HEK293 (cell line): ENCODE data around the gene DSTN.

Experiments
- CTCF ChIA-PET: fragments of 350-600 bp; formaldehyde crosslinking; extraction: SDS; loops from one replicate; lab custom pipeline; 2021; ENCODE audit warnings: antibody characterized with exemption; lab: Yijun Ruan, JAX
- POLR2A ChIA-PET: fragments of 300-600 bp; formaldehyde crosslinking; extraction: SDS; loops from one replicate; lab custom pipeline; 2020; ENCODE audit warnings: antibody characterized with exemption, inconsistent platforms; lab: Yijun Ruan, JAX
- H3K27ac ChIP-seq: fragments of 200-500 bp; sonication (Bioruptor generic); 2 replicates; pipeline ENCODE4 v1.5.1; 2014; ENCODE audit warnings: low read depth, low read length, control low read depth, inconsistent platforms; ENCODE audit errors: extremely low read depth
- H3K36me3 ChIP-seq, 2 experiments: fragments of 200-500 bp in 1 of 2; sonication (Bioruptor generic) in 1 of 2; 1 replicate in 1 of 2; 2 replicates in 1 of 2; pipeline ENCODE4 v1.5.1; 2014 to 2017; ENCODE audit warnings: inconsistent platforms in 2 of 2, low read length in 2 of 2; ENCODE audit not compliant: control insufficient read depth in 2 of 2, insufficient read depth in 1 of 2
- H3K4me1 ChIP-seq: fragments of 200-500 bp; sonication (Bioruptor generic); 2 replicates; pipeline ENCODE4 v1.5.1; 2014; ENCODE audit warnings: mild to moderate bottlenecking, low read length, inconsistent platforms; ENCODE audit not compliant: control insufficient read depth, insufficient read depth
- H3K4me3 ChIP-seq: 2 replicates; pipeline ENCODE4 v1.5.1; 2011; ENCODE audit warnings: low read depth, mild to moderate bottlenecking, control low read depth, low read length, moderate library complexity
- H3K9me3 ChIP-seq: fragments of 200-500 bp; sonication (Bioruptor generic); 2 replicates; pipeline ENCODE4 v1.5.1; 2014; ENCODE audit warnings: low read depth, low read length, inconsistent platforms; ENCODE audit not compliant: control insufficient read depth, insufficient read depth
- GLI2 ChIP-seq: fragments of 450-650 bp; formaldehyde crosslinking; IDR thresholded peaks from 2 replicates; pipeline ENCODE4; 2017; ENCODE audit warnings: missing biosample characterization, missing genetic modification characterization, low read depth, borderline replicate concordance
- KLF16 ChIP-seq: fragments of 450-650 bp; formaldehyde crosslinking; IDR thresholded peaks from 2 replicates; pipeline ENCODE4 v1.5.1; 2017; ENCODE audit warnings: missing biosample characterization, missing genetic modification characterization
- MEIS1 ChIP-seq: sonication (generic); formaldehyde crosslinking; IDR thresholded peaks from 2 replicates; pipeline ENCODE4 v1.8.1; 2022; ENCODE audit warnings: missing genetic modification reagents, mild to moderate bottlenecking, borderline replicate concordance
- OVOL3 ChIP-seq: fragments of 450-650 bp; formaldehyde crosslinking; IDR thresholded peaks from 2 replicates; pipeline ENCODE4 v1.5.1; 2016; ENCODE audit warnings: missing biosample characterization, missing genetic modification characterization
- ZBTB8A ChIP-seq: fragments of 450-650 bp; formaldehyde crosslinking; IDR thresholded peaks from 2 replicates; pipeline ENCODE4 v1.5.1; 2016; ENCODE audit warnings: missing biosample characterization, missing genetic modification characterization
- ZFHX2 ChIP-seq: fragments of 450-650 bp; formaldehyde crosslinking; conservative IDR thresholded peaks from 2 replicates; pipeline ENCODE4 v1.5.1; 2016; ENCODE audit warnings: missing biosample characterization, missing genetic modification characterization
- ZNF140 ChIP-seq: fragments of 450-650 bp; formaldehyde crosslinking; IDR thresholded peaks from 2 replicates; pipeline ENCODE4 v1.5.1; 2016; ENCODE audit warnings: missing biosample characterization, missing genetic modification characterization
- ZNF221 ChIP-seq: fragments of 450-650 bp; formaldehyde crosslinking; IDR thresholded peaks from 2 replicates; pipeline ENCODE4 v1.5.1; 2017; ENCODE audit warnings: missing biosample characterization, missing genetic modification characterization, borderline replicate concordance
- ZNF324 ChIP-seq: fragments of 450-650 bp; formaldehyde crosslinking; IDR thresholded peaks from 2 replicates; pipeline ENCODE4 v1.5.1; 2016; ENCODE audit warnings: missing biosample characterization, missing genetic modification characterization
- ZNF354C ChIP-seq: fragments of 450-650 bp; formaldehyde crosslinking; IDR thresholded peaks from 2 replicates; pipeline ENCODE4 v1.5.1; 2016; ENCODE audit warnings: missing biosample characterization, missing genetic modification characterization, low read depth, borderline replicate concordance
- ZNF416 ChIP-seq: fragments of 450-650 bp; formaldehyde crosslinking; IDR thresholded peaks from 2 replicates; pipeline ENCODE4 v1.5.1; 2016; ENCODE audit warnings: missing biosample characterization, missing genetic modification characterization
- ZNF426 ChIP-seq: fragments of 450-650 bp; formaldehyde crosslinking; IDR thresholded peaks from 2 replicates; pipeline ENCODE4 v1.5.1; 2017; ENCODE audit warnings: missing biosample characterization, missing genetic modification characterization, mild to moderate bottlenecking, inconsistent platforms, moderate library complexity
- ZNF433 ChIP-seq: fragments of 450-650 bp; formaldehyde crosslinking; IDR thresholded peaks from 2 replicates; pipeline ENCODE4 v1.5.1; 2016; ENCODE audit warnings: missing biosample characterization, missing genetic modification characterization, low read depth
- ZNF521 ChIP-seq: fragments of 450-650 bp; formaldehyde crosslinking; IDR thresholded peaks from 2 replicates; pipeline ENCODE4 v1.5.1; 2017; ENCODE audit warnings: missing biosample characterization, mild to moderate bottlenecking, missing genetic modification characterization
- ZNF654 ChIP-seq: fragments of 450-650 bp; formaldehyde crosslinking; IDR thresholded peaks from 2 replicates; pipeline ENCODE4 v1.5.1; 2016; ENCODE audit warnings: low read depth, missing biosample characterization, missing genetic modification characterization
- ZNF677 ChIP-seq: fragments of 450-650 bp; IDR thresholded peaks from 2 replicates; pipeline ENCODE4 v1.5.0; 2018; ENCODE audit warnings: missing biosample characterization, mild to moderate bottlenecking, missing genetic modification characterization, moderate library complexity
- ZNF785 ChIP-seq: fragments of 450-650 bp; formaldehyde crosslinking; IDR thresholded peaks from 2 replicates; pipeline ENCODE4 v1.5.1; 2016; ENCODE audit warnings: missing biosample characterization, missing genetic modification characterization
- TF ChIP-seq, protein P1 (sequence below): fragments of 450-650 bp; formaldehyde crosslinking; IDR thresholded peaks from 2 replicates; pipeline ENCODE4 v1.5.1; 2016; ENCODE audit warnings: missing biosample characterization, missing genetic modification characterization, borderline replicate concordance
- TF ChIP-seq, protein P2 (sequence below): fragments of 450-650 bp; formaldehyde crosslinking; IDR thresholded peaks from 2 replicates; pipeline ENCODE4 v1.5.1; 2017; ENCODE audit warnings: missing biosample characterization, missing genetic modification characterization
- TF ChIP-seq, protein P3 (sequence below): fragments of 450-650 bp; formaldehyde crosslinking; IDR thresholded peaks from 2 replicates; pipeline ENCODE4 v1.5.1; 2017; ENCODE audit warnings: missing biosample characterization, missing genetic modification characterization
- TF ChIP-seq, protein P4 (sequence below): fragments of 450-650 bp; IDR thresholded peaks from 2 replicates; pipeline ENCODE4 v1.5.1; 2018; ENCODE audit warnings: missing biosample characterization, mild to moderate bottlenecking, missing genetic modification characterization
- TF ChIP-seq, protein P5 (sequence below): fragments of 450-650 bp; formaldehyde crosslinking; IDR thresholded peaks from 2 replicates; pipeline ENCODE4 v1.5.1; 2016; ENCODE audit warnings: missing biosample characterization, missing genetic modification characterization
- TF ChIP-seq, protein P6 (sequence below): fragments of 450-650 bp; formaldehyde crosslinking; IDR thresholded peaks from 2 replicates; pipeline ENCODE4 v1.5.1; 2016; ENCODE audit warnings: missing biosample characterization, missing genetic modification characterization

DSTN gene

DNA sequence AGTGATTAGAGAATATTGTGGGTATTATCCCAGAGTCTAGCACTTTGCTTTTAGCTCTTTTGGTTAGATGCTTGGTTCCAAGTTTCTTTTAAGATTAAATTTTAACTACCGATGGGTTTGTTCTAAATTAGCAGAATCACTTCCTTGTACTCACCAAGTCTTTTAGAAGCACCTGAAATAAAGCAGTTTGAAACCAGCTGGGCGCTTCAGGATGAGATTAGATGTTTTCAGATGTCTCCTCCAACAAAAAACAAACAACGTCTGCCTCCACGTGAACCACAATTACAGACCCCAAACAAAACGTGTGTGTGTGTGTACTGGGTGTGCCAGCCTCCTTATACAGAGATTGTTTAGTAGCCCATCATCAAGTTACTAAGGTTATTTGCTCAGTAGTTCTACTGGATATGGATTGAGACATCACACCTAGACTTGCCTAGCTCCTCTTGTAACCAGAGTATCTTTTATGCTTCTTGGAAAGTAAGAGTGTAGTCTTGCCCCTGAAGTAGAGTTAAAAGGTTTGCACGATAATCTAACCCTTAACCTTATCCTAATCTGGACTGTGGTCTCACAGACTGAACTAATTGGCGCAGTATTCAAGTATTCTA is 2.3 kb downstream of the DSTN start (continued):
- TF ChIP-seq, protein P1, sequence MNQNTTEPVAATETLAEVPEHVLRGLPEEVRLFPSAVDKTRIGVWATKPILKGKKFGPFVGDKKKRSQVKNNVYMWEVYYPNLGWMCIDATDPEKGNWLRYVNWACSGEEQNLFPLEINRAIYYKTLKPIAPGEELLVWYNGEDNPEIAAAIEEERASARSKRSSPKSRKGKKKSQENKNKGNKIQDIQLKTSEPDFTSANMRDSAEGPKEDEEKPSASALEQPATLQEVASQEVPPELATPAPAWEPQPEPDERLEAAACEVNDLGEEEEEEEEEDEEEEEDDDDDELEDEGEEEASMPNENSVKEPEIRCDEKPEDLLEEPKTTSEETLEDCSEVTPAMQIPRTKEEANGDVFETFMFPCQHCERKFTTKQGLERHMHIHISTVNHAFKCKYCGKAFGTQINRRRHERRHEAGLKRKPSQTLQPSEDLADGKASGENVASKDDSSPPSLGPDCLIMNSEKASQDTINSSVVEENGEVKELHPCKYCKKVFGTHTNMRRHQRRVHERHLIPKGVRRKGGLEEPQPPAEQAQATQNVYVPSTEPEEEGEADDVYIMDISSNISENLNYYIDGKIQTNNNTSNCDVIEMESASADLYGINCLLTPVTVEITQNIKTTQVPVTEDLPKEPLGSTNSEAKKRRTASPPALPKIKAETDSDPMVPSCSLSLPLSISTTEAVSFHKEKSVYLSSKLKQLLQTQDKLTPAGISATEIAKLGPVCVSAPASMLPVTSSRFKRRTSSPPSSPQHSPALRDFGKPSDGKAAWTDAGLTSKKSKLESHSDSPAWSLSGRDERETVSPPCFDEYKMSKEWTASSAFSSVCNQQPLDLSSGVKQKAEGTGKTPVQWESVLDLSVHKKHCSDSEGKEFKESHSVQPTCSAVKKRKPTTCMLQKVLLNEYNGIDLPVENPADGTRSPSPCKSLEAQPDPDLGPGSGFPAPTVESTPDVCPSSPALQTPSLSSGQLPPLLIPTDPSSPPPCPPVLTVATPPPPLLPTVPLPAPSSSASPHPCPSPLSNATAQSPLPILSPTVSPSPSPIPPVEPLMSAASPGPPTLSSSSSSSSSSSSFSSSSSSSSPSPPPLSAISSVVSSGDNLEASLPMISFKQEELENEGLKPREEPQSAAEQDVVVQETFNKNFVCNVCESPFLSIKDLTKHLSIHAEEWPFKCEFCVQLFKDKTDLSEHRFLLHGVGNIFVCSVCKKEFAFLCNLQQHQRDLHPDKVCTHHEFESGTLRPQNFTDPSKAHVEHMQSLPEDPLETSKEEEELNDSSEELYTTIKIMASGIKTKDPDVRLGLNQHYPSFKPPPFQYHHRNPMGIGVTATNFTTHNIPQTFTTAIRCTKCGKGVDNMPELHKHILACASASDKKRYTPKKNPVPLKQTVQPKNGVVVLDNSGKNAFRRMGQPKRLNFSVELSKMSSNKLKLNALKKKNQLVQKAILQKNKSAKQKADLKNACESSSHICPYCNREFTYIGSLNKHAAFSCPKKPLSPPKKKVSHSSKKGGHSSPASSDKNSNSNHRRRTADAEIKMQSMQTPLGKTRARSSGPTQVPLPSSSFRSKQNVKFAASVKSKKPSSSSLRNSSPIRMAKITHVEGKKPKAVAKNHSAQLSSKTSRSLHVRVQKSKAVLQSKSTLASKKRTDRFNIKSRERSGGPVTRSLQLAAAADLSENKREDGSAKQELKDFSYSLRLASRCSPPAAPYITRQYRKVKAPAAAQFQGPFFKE (tag by site-specific recombination): no peak
- no peak for TF ChIP-seq ZBTB8A (tag by site-specific recombination)
- no peak for TF ChIP-seq ZNF416 (tag by site-specific recombination)
- TF ChIP-seq, protein P2, sequence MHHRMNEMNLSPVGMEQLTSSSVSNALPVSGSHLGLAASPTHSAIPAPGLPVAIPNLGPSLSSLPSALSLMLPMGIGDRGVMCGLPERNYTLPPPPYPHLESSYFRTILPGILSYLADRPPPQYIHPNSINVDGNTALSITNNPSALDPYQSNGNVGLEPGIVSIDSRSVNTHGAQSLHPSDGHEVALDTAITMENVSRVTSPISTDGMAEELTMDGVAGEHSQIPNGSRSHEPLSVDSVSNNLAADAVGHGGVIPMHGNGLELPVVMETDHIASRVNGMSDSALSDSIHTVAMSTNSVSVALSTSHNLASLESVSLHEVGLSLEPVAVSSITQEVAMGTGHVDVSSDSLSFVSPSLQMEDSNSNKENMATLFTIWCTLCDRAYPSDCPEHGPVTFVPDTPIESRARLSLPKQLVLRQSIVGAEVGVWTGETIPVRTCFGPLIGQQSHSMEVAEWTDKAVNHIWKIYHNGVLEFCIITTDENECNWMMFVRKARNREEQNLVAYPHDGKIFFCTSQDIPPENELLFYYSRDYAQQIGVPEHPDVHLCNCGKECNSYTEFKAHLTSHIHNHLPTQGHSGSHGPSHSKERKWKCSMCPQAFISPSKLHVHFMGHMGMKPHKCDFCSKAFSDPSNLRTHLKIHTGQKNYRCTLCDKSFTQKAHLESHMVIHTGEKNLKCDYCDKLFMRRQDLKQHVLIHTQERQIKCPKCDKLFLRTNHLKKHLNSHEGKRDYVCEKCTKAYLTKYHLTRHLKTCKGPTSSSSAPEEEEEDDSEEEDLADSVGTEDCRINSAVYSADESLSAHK (tag by site-specific recombination): no peak
- TF ChIP-seq ZNF221 (tag by site-specific recombination): no peak
- no peak for TF ChIP-seq KLF16
- TF ChIP-seq ZNF140 (tag by site-specific recombination): no peak
- TF ChIP-seq, protein P3, sequence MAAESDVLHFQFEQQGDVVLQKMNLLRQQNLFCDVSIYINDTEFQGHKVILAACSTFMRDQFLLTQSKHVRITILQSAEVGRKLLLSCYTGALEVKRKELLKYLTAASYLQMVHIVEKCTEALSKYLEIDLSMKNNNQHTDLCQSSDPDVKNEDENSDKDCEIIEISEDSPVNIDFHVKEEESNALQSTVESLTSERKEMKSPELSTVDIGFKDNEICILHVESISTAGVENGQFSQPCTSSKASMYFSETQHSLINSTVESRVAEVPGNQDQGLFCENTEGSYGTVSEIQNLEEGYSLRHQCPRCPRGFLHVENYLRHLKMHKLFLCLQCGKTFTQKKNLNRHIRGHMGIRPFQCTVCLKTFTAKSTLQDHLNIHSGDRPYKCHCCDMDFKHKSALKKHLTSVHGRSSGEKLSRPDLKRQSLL: no peak
- TF ChIP-seq, all 188 proteins: peak for 0

DNA sequence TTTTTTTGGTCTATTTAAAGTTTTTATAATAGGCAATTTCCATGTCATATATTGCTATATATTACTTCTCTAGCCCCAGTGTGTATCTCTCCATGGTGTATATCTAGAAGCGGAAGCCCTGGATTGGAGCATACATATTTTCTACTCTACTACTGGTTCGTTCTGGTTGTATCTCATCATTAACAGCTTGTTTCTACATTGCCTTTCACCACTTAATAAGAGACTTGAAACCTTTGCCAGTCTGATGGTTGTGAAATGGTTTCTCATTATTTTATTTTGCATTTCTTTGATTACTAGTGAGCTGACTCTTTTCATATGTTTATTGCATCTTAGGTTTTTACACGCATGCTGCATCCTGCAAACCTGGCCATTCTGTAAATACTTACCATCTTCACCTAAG is 3.6 kb downstream of the DSTN start:
- CTCF ChIA-PET: interaction anchor here (1.1 to 1.5 kb wide), 3 partner anchors 11 to 17 kb away, joined by 3 to 5 read pairs (median 5); no protein-coding TSS in a partner anchor
- H3K9me3 ChIP-seq: no peaks in the 10 kb centered on the region
- H3K4me3 ChIP-seq: no peak overlapping the region
- no peaks in the 10 kb centered on the region for H3K36me3 ChIP-seq
- TF ChIP-seq, protein P4, sequence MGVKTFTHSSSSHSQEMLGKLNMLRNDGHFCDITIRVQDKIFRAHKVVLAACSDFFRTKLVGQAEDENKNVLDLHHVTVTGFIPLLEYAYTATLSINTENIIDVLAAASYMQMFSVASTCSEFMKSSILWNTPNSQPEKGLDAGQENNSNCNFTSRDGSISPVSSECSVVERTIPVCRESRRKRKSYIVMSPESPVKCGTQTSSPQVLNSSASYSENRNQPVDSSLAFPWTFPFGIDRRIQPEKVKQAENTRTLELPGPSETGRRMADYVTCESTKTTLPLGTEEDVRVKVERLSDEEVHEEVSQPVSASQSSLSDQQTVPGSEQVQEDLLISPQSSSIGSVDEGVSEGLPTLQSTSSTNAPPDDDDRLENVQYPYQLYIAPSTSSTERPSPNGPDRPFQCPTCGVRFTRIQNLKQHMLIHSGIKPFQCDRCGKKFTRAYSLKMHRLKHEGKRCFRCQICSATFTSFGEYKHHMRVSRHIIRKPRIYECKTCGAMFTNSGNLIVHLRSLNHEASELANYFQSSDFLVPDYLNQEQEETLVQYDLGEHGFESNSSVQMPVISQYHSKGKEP (tag by site-specific recombination): no peak
- TF ChIP-seq ZNF654 (tag by site-specific recombination) (no peak), MEIS1 (no peak), OVOL3 (no peak), ZNF426 (tag by site-specific recombination) (no peak), GLI2 (tag by site-specific recombination) (no peak), ZNF521 (tag by site-specific recombination) (no peak), ZNF677 (tag by site-specific recombination) (no peak), ZFHX2 (tag by site-specific recombination) (no peak), ZNF354C (tag by site-specific recombination) (no peak), ZNF785 (no peak), ZNF324 (tag by site-specific recombination) (no peak), ZNF433 (tag by site-specific recombination) (no peak)
- TF ChIP-seq, protein P5, sequence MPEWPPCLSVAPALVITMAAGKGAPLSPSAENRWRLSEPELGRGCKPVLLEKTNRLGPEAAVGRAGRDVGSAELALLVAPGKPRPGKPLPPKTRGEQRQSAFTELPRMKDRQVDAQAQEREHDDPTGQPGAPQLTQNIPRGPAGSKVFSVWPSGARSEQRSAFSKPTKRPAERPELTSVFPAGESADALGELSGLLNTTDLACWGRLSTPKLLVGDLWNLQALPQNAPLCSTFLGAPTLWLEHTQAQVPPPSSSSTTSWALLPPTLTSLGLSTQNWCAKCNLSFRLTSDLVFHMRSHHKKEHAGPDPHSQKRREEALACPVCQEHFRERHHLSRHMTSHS (tag by site-specific recombination): no peak
- TF ChIP-seq, protein P6, sequence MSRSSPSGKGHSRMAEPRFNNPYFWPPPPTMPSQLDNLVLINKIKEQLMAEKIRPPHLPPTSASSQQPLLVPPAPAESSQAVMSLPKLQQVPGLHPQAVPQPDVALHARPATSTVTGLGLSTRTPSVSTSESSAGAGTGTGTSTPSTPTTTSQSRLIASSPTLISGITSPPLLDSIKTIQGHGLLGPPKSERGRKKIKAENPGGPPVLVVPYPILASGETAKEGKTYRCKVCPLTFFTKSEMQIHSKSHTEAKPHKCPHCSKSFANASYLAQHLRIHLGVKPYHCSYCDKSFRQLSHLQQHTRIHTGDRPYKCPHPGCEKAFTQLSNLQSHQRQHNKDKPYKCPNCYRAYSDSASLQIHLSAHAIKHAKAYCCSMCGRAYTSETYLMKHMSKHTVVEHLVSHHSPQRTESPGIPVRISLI (tag by site-specific recombination): no peak
- no peak overlapping the region for H3K27ac ChIP-seq
- POLR2A ChIA-PET: no interaction called here
- peaks cover 8% of the 10 kb centered on the region for H3K4me1 ChIP-seq
